Breast epithelium (tissue), 3 donors: ENCODE data around the gene GTF2E1.

Experiments used
- CTCF ChIP-seq, 3 donors: fragments of 450-650 bp; IDR thresholded peaks; one replicate each; pipeline ENCODE4 v1.5.1; 2016 to 2017; ENCODE audit warnings: antibody characterized with exemption in 3 of 3, mild to moderate bottlenecking in 3 of 3, moderate library complexity in 3 of 3
- POLR2A ChIP-seq: fragments of 450-650 bp; IDR thresholded peaks from one replicate; pipeline ENCODE4 v1.6.1; 2016; ENCODE audit warnings: antibody characterized with exemption, mild to moderate bottlenecking, moderate library complexity

DNA sequence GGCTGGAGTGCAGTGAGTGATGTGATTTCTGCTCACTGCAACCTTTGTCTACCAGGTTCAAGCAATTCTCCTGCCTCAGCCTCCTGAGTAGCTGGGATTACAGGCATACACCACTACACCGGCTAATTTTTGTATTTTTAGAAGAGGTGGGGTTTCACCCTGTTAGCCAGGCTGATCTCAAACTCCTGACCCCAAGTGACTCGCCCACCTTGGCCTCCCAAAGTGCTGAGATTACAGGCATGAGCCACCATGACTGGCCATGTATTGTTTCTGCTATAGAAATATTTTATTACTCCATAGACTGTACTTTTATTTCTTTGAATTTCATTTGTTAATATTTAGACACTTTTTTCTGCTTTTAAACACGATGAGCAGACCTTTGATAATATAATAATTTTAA lies 60.4 kb downstream of the GTF2E1 start:
- no peak for TF ChIP-seq CTCF (IDR thresholded peaks at IDR 0.05)
- no peak for TF ChIP-seq POLR2A
